ENCODE results near the gene SCN4A. TPM values are rescaled to one million over a fixed set of nuclear protein-coding genes. Genes with fewer than 3 reads are reported as not detected.

Gene SCN4A
- polyA plus RNA-seq, 1 donor from 2014 or later, result not detected

DNA sequence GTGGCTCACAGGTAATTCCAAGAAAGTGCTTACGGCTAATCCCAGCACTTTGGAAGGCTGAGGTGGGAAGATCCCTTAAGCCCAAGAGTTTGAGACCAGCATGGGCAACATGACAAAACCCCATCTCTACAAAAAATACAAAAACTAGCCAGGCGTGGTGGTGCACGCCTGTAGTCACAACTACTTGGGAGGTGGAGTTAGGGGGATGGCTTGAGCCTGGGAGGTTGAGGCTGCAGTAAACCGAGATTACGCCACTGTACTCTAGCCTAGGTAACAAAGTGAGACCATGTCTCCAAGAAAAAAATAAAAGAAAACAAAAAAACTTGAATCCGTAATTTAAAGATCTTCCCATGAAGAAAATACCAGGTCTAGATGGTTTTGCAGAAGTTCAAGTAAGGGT lies 42.7 kb upstream of the SCN4A start (continued):
- no peak for TF ChIP-seq MXI1 (conservative IDR thresholded peaks at IDR 0.05; ENCODE audit: poor library complexity, severe bottlenecking)

DNA sequence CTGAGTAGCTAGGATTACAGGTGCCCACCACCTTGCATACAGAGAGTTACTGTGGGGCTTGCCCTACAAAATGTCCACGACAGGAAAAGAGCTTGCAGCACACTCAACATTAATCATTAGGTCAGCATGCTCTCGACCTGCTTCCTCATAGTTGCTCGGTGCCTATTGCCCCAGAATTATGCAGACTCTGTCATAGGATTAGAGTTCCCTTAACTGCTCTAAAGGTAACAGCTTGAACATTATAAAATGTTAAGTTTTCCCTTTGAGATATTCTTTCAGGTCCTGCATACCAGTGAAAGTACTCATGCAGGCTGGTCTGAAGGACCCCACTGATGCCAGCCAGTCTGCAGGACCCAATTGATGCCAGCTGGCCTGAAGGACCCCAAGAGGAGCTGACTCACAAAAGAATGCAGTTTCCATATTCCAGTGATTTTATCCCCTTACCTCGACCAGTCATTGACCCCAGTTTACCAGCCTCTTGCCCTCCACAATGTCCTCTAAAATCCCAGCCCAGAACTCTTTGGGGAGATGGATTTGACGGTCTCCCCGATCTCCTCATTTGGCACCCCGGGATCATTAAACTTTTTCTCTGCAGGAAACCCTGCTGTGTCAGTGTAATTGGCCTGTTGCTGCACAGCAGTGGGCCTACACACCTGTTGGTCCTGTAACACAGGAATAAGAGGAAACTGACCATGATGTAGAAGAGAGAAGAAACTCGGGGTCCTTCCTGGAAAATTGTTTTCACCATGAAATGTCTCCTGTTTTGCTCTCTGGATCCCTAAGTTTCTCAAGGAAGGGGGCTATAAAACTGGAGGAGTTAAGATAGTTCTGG lies 37.1 kb upstream of the SCN4A start:
- no peaks in the 10 kb centered on the region for H4K20me1 ChIP-seq (ENCODE audit: insufficient read depth)
- no peak overlapping the region for H2AFZ ChIP-seq (ENCODE audit: low read depth, low read length)
- H3K79me2 ChIP-seq (replicated peaks; ENCODE audit: insufficient read depth, low read length), result no peaks in the 10 kb centered on the region
- H3K9me3 ChIP-seq (ENCODE audit: low read length), result no peaks in the 10 kb centered on the region
- H3K4me3 ChIP-seq (ENCODE audit: low read length), result no peak overlapping the region
- no peaks in the 10 kb centered on the region for H3K27me3 ChIP-seq (ENCODE audit: insufficient read depth, low read depth, low read length)
- H3K4me2 ChIP-seq (ENCODE audit: low read length), result no peak overlapping the region
- H3K9ac ChIP-seq (ENCODE audit: low read length), result no peak overlapping the region
- H3F3A ChIP-seq (ENCODE audit: insufficient read depth, low read length, poor library complexity, severe bottlenecking), result no peaks in the 10 kb centered on the region
- H3K36me3 ChIP-seq (ENCODE audit: insufficient read depth, low read length), result no peaks in the 10 kb centered on the region
- no peak for TF ChIP-seq MXI1 (conservative IDR thresholded peaks at IDR 0.05; ENCODE audit: poor library complexity, severe bottlenecking)
- TF ChIP-seq EP300 (conservative IDR thresholded peaks at IDR 0.05; ENCODE audit: poor library complexity, severe bottlenecking), result no peak
- TF ChIP-seq, protein P1, sequence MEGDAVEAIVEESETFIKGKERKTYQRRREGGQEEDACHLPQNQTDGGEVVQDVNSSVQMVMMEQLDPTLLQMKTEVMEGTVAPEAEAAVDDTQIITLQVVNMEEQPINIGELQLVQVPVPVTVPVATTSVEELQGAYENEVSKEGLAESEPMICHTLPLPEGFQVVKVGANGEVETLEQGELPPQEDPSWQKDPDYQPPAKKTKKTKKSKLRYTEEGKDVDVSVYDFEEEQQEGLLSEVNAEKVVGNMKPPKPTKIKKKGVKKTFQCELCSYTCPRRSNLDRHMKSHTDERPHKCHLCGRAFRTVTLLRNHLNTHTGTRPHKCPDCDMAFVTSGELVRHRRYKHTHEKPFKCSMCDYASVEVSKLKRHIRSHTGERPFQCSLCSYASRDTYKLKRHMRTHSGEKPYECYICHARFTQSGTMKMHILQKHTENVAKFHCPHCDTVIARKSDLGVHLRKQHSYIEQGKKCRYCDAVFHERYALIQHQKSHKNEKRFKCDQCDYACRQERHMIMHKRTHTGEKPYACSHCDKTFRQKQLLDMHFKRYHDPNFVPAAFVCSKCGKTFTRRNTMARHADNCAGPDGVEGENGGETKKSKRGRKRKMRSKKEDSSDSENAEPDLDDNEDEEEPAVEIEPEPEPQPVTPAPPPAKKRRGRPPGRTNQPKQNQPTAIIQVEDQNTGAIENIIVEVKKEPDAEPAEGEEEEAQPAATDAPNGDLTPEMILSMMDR (IDR thresholded peaks at IDR 0.05; ENCODE audit: poor library complexity, severe bottlenecking), result no peak
- TF ChIP-seq EZH2 (IDR thresholded peaks at IDR 0.05; ENCODE audit: borderline replicate concordance, insufficient read depth, low read length, poor library complexity, severe bottlenecking), result no peak
- TF ChIP-seq TAF1 (IDR thresholded peaks at IDR 0.05; ENCODE audit: low read depth), result no peak
- no peak for TF ChIP-seq POLR2AphosphoS5 (IDR thresholded peaks at IDR 0.05)
- TF ChIP-seq RAD21 (conservative IDR thresholded peaks at IDR 0.05), result no peak
- no peak for TF ChIP-seq SMC3 (conservative IDR thresholded peaks at IDR 0.05; ENCODE audit: poor library complexity)
- TF ChIP-seq, protein P2, sequence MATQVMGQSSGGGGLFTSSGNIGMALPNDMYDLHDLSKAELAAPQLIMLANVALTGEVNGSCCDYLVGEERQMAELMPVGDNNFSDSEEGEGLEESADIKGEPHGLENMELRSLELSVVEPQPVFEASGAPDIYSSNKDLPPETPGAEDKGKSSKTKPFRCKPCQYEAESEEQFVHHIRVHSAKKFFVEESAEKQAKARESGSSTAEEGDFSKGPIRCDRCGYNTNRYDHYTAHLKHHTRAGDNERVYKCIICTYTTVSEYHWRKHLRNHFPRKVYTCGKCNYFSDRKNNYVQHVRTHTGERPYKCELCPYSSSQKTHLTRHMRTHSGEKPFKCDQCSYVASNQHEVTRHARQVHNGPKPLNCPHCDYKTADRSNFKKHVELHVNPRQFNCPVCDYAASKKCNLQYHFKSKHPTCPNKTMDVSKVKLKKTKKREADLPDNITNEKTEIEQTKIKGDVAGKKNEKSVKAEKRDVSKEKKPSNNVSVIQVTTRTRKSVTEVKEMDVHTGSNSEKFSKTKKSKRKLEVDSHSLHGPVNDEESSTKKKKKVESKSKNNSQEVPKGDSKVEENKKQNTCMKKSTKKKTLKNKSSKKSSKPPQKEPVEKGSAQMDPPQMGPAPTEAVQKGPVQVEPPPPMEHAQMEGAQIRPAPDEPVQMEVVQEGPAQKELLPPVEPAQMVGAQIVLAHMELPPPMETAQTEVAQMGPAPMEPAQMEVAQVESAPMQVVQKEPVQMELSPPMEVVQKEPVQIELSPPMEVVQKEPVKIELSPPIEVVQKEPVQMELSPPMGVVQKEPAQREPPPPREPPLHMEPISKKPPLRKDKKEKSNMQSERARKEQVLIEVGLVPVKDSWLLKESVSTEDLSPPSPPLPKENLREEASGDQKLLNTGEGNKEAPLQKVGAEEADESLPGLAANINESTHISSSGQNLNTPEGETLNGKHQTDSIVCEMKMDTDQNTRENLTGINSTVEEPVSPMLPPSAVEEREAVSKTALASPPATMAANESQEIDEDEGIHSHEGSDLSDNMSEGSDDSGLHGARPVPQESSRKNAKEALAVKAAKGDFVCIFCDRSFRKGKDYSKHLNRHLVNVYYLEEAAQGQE (IDR thresholded peaks at IDR 0.05; ENCODE audit: borderline replicate concordance), result no peak
- H3K27ac ChIP-seq (ENCODE audit: low read length), result no peak overlapping the region
- H3K9me2 ChIP-seq (ENCODE audit: insufficient read depth, low read length), result no peaks in the 10 kb centered on the region

DNA sequence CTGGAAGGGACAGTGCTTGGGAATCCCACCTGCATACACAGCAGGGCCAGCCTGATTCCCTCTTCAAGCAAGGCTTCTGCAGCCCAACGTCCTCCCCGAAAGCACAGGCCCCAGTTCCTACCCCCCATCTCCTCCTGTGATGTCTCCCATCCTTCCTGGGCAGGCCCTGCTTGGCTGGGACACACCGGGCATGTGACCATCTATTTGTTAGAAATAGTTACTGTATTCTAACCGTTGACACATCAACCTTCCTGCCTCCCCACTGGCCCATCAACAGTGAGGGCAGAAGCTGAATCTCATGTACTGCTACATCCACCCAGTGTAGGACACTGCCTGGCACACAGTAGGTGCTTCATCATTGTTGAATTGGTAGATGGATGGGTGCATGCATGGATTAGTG lies 36.1 kb upstream of the SCN4A start:
- Histone ChIP-seq H3K27ac (ENCODE audit: low read length) (no peak overlapping the region), H3K36me3 (ENCODE audit: insufficient read depth, low read length) (no peaks in the 10 kb centered on the region), H3K27me3 (ENCODE audit: insufficient read depth, low read depth, low read length) (no peaks in the 10 kb centered on the region), H3K9me3 (ENCODE audit: low read length) (no peaks in the 10 kb centered on the region), H3K4me2 (ENCODE audit: low read length) (no peak overlapping the region), H2AFZ (ENCODE audit: low read depth, low read length) (no peak overlapping the region), H3K9ac (ENCODE audit: low read length) (no peak overlapping the region), H3F3A (ENCODE audit: insufficient read depth, low read length, poor library complexity, severe bottlenecking) (no peaks in the 10 kb centered on the region), H4K20me1 (ENCODE audit: insufficient read depth) (no peaks in the 10 kb centered on the region), H3K9me2 (ENCODE audit: insufficient read depth, low read length) (no peaks in the 10 kb centered on the region), H3K4me3 (ENCODE audit: low read length) (no peak overlapping the region), H3K79me2 (replicated peaks; ENCODE audit: insufficient read depth, low read length) (no peaks in the 10 kb centered on the region)
- TF ChIP-seq TAF1 (IDR thresholded peaks at IDR 0.05; ENCODE audit: low read depth), result no peak
- no peak for TF ChIP-seq SMC3 (conservative IDR thresholded peaks at IDR 0.05; ENCODE audit: poor library complexity)
- TF ChIP-seq POLR2AphosphoS5 (IDR thresholded peaks at IDR 0.05), result no peak
- no peak for TF ChIP-seq EP300 (conservative IDR thresholded peaks at IDR 0.05; ENCODE audit: poor library complexity, severe bottlenecking)
- TF ChIP-seq, protein P2 (IDR thresholded peaks at IDR 0.05; ENCODE audit: borderline replicate concordance), result no peak
- no peak for TF ChIP-seq MXI1 (conservative IDR thresholded peaks at IDR 0.05; ENCODE audit: poor library complexity, severe bottlenecking)
- TF ChIP-seq, protein P1 (IDR thresholded peaks at IDR 0.05; ENCODE audit: poor library complexity, severe bottlenecking), result no peak
- no peak for TF ChIP-seq RAD21 (conservative IDR thresholded peaks at IDR 0.05)
- no peak for TF ChIP-seq EZH2 (IDR thresholded peaks at IDR 0.05; ENCODE audit: borderline replicate concordance, insufficient read depth, low read length, poor library complexity, severe bottlenecking)

Data from neural cell (in vitro differentiated cells).